Caco-2 (cell line): ENCODE measurements around the gene BMPR1B. TPM values are rescaled to one million over a fixed set of nuclear protein-coding genes. Genes with fewer than 3 reads are reported as not detected.
A peak's percentile ranks its signal among the peaks of the same experiment; 100 is the strongest.
"Not testable (repeated sequence)": the region's sequence is repeated elsewhere in the genome, so short reads cannot be mapped to it uniquely, and the experiment has no call there.

ENCODE experiments used
- BruUV-seq: library from RNA; stranded (reverse); fragments of 400-500 nt; replicated peaks from 2 replicates; lab custom pipeline; 2021; lab: Mats Ljungman, UMichigan
- CTCF ChIA-PET: fragments of 300-600 bp; sonication (Branson Sonifier 250); formaldehyde crosslinking; loops from one replicate; lab custom pipeline; 2022; ENCODE audit warnings: antibody characterized with exemption; lab: Charles Lee
- POLR2A ChIA-PET: fragments of 300-600 bp; sonication (Branson Sonifier 250); formaldehyde crosslinking; loops from one replicate; lab custom pipeline; 2022; ENCODE audit warnings: antibody characterized with exemption; lab: Charles Lee
- DNase-seq, 2 experiments: peaks; one replicate each; pipeline versions ENCODE4 v3.0.0 to v3.0.0-alpha.2; 2020 to 2022
- H3K27me3 ChIP-seq: replicated peaks from 2 replicates; pipeline ENCODE4 v1.6.0; 2011; ENCODE audit warnings: low read length; ENCODE audit not compliant: control insufficient read depth, insufficient read depth
- H3K36me3 ChIP-seq: 2 replicates; pipeline ENCODE4 v1.5.1; 2011; ENCODE audit warnings: low read length; ENCODE audit not compliant: control insufficient read depth, insufficient read depth
- H3K4me1 ChIP-seq: fragments of 250-450 bp; sonication (Bioruptor Pico); 2 replicates; pipeline ENCODE4 v1.5.1; 2020; ENCODE audit warnings: mild to moderate bottlenecking
- H3K4me3 ChIP-seq: 2 replicates; pipeline ENCODE4 v1.5.1; 2011; ENCODE audit warnings: low read depth, mild to moderate bottlenecking, control low read depth, low read length
- H3K9me3 ChIP-seq: fragments of 250-450 bp; sonication (Bioruptor Pico); 2 replicates; pipeline ENCODE4 v1.5.1; 2020; ENCODE audit warnings: mild to moderate bottlenecking, moderate library complexity
- H3K27ac Mint-ChIP-seq: one replicate; pipeline ENCODE4 v1.8.0; 2022; ENCODE audit warnings: mixed read lengths; ENCODE audit not compliant: unreplicated experiment
- H3K27me3 Mint-ChIP-seq: one replicate; pipeline ENCODE4 v1.8.0; 2022; ENCODE audit warnings: mixed read lengths; ENCODE audit not compliant: insufficient read depth, unreplicated experiment
- H3K36me3 Mint-ChIP-seq: one replicate; pipeline ENCODE4 v1.8.0; 2022; ENCODE audit warnings: mild to moderate bottlenecking, mixed read lengths; ENCODE audit not compliant: insufficient read depth, unreplicated experiment
- H3K4me1 Mint-ChIP-seq: one replicate; pipeline ENCODE4 v1.8.0; 2022; ENCODE audit warnings: low read depth, mixed read lengths; ENCODE audit not compliant: unreplicated experiment
- H3K4me3 Mint-ChIP-seq: one replicate; pipeline ENCODE4 v1.8.0; 2022; ENCODE audit warnings: mild to moderate bottlenecking, moderate library complexity, mixed read lengths; ENCODE audit not compliant: unreplicated experiment
- H3K9me3 Mint-ChIP-seq: one replicate; pipeline ENCODE4 v1.8.0; 2022; ENCODE audit warnings: mixed read lengths; ENCODE audit not compliant: unreplicated experiment
- intact Hi-C: fragments of 100-400 bp; cut with micrococcal nuclease; formaldehyde crosslinking; loops from one replicate; pipeline ENCODE4 v1.10.0; 2022; ENCODE audit not compliant: unreplicated experiment
- total RNA-seq: library from RNA; stranded (reverse); gene quantifications from 2 replicates; pipeline ENCODE4 v1.2.3, GENCODE V29; 2022
- TF ChIP-seq, protein P1 (sequence below), 2 experiments: fragments of 200-600 bp in 1 of 2; IDR thresholded peaks; 1 replicate in 1 of 2; 2 replicates in 1 of 2; pipeline versions ENCODE4 v1.5.1 to v1.8.0; 2011 to 2022; ENCODE audit warnings: antibody characterized with exemption in 1 of 2, control low read depth in 1 of 2, inconsistent platforms in 1 of 2, low read depth in 1 of 2, low read length in 1 of 2, mild to moderate bottlenecking in 1 of 2, moderate library complexity in 1 of 2; ENCODE audit not compliant: insufficient read depth in 1 of 2, severe bottlenecking in 1 of 2, unreplicated experiment in 1 of 2

Gene BMPR1B
- total RNA-seq, 1 experiment from 2014 or later: 8.7 TPM

DNA sequence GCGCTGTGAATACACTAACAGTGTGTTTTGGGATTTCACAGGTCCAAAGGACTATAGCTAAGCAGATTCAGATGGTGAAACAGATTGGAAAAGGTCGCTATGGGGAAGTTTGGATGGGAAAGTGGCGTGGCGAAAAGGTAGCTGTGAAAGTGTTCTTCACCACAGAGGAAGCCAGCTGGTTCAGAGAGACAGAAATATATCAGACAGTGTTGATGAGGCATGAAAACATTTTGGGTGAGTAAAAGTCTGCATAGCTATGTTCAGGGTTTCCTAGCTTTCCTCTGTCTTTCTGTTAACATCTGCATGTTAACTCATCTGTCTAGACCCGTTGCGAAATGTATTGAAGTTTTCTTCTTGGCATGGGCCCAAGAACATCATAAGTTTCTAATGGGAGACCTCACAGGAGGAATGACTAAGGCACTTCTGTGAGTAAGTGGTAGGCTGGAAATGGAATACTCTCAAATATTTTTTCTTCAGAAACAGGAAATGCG is 372.1 kb downstream of the BMPR1B start:
- no peak overlapping the region for H3K27ac Mint-ChIP-seq

DNA sequence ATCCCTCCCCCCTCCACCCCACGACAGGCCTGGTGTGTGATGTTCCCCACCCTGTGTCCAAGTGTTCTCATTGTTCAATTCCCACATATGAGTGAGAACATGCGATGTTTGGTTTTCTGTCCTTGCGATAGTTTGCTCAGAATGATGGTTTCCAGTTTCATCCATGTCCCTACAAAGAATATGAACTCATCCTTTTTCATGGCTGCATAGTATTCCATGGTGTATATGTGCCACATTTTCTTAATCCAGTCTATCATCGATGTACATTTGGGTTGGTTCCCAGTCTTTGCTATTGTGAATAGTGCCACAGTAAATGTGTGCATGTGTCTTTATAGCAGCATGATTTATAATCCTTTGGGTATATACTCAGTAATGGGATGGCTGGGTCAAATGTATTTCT is 376.3 kb downstream of the BMPR1B start:
- H3K27me3 Mint-ChIP-seq, CTCF ChIA-PET, H3K27me3 ChIP-seq, H3K9me3 ChIP-seq, H3K36me3 ChIP-seq, H3K4me3 Mint-ChIP-seq, intact Hi-C loops, H3K4me1 Mint-ChIP-seq, POLR2A ChIA-PET, H3K27ac Mint-ChIP-seq, H3K36me3 Mint-ChIP-seq, H3K9me3 Mint-ChIP-seq, H3K4me3 ChIP-seq, DNase-seq, H3K4me1 ChIP-seq, BruUV-seq: not testable (repeated sequence)

More for the DNA sequence above, 372.1 kb downstream of the BMPR1B start:
- peaks cover 7% of the 10 kb centered on the region for H3K36me3 Mint-ChIP-seq
- ChIA-PET POLR2A (no interaction called here), CTCF (no interaction called here)
- Histone ChIP-seq H3K4me3 (no peak overlapping the region), H3K36me3 (no peaks in the 10 kb centered on the region), H3K27me3 (no peaks in the 10 kb centered on the region), H3K9me3 (no peaks in the 10 kb centered on the region), H3K4me1 (no peaks in the 10 kb centered on the region)
- no peak for DNase-seq
- no peak overlapping the region for H3K4me3 Mint-ChIP-seq
- TF ChIP-seq, protein P1, sequence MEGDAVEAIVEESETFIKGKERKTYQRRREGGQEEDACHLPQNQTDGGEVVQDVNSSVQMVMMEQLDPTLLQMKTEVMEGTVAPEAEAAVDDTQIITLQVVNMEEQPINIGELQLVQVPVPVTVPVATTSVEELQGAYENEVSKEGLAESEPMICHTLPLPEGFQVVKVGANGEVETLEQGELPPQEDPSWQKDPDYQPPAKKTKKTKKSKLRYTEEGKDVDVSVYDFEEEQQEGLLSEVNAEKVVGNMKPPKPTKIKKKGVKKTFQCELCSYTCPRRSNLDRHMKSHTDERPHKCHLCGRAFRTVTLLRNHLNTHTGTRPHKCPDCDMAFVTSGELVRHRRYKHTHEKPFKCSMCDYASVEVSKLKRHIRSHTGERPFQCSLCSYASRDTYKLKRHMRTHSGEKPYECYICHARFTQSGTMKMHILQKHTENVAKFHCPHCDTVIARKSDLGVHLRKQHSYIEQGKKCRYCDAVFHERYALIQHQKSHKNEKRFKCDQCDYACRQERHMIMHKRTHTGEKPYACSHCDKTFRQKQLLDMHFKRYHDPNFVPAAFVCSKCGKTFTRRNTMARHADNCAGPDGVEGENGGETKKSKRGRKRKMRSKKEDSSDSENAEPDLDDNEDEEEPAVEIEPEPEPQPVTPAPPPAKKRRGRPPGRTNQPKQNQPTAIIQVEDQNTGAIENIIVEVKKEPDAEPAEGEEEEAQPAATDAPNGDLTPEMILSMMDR (IDR thresholded peaks at IDR 0.05; ENCODE audit: insufficient read depth in 1 of 2, low read depth in 1 of 2, low read length in 1 of 2, severe bottlenecking in 1 of 2, unreplicated experiment in 1 of 2): no peak
- no TSS peak for BruUV-seq
- no peaks in the 10 kb centered on the region for H3K9me3 Mint-ChIP-seq
- no peaks in the 10 kb centered on the region for H3K4me1 Mint-ChIP-seq
- intact Hi-C loops: no loop called here
- H3K27me3 Mint-ChIP-seq: no peaks in the 10 kb centered on the region

DNA sequence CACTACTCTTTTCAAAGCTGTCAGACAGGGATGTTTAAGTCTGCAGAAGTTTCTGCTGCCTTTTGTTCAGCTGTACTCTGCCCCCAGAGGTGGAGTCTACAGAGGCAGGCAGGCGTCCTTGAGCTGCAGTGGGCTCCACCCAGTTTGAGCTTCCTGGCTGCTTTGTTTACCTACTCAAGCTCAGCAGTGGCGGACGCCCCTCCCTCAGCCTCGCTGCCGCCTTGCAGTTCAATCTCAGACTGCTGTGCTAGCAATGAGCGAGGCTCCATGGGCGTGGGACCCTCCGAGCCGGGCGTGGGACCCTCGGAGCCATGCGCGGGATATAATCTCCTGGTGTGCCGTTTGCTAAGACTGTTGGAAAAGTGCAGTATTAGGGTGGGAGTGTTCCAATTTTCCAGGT is 381.7 kb downstream of the BMPR1B start:
- not testable (repeated sequence) for H3K27ac Mint-ChIP-seq

DNA sequence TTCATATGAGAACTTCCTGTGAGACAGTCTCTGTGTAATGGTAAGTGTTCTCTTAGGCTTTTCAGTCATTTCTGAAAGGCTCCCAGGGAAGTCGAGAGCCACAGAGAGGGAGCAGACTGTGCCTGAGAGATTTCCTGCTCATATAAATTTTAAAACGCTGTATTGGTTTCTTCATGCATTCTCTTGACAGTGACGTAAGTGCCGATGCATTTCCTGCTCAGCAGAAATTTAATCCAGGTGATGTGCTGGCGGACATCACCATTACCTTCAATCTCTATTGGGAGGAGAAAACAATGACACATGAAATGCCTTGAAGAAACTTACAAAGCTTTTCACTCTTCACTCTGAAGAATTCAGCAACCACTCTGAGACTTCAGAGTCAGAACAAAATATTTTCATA is 383.6 kb downstream of the BMPR1B start:
- no peak overlapping the region for H3K27ac Mint-ChIP-seq
- TF ChIP-seq, protein P1 (IDR thresholded peaks at IDR 0.05; ENCODE audit: insufficient read depth in 1 of 2, low read depth in 1 of 2, low read length in 1 of 2, severe bottlenecking in 1 of 2, unreplicated experiment in 1 of 2): no peak
- no peak overlapping the region for H3K4me3 ChIP-seq
- peaks cover 8% of the 10 kb centered on the region for H3K36me3 Mint-ChIP-seq
- H3K9me3 Mint-ChIP-seq: peaks cover 19% of the 10 kb centered on the region
- CTCF ChIA-PET: no interaction called here
- BruUV-seq: no TSS peak
- no peaks in the 10 kb centered on the region for H3K4me1 Mint-ChIP-seq
- H3K27me3 Mint-ChIP-seq: no peaks in the 10 kb centered on the region
- POLR2A ChIA-PET: no interaction called here
- no peaks in the 10 kb centered on the region for H3K36me3 ChIP-seq
- H3K4me1 ChIP-seq: no peaks in the 10 kb centered on the region
- H3K4me3 Mint-ChIP-seq: no peak overlapping the region
- no peaks in the 10 kb centered on the region for H3K27me3 ChIP-seq
- intact Hi-C loops: no loop called here
- DNase-seq: no peak
- no peaks in the 10 kb centered on the region; the same call in 1 of the 2 replicates for H3K9me3 ChIP-seq

More for the DNA sequence above, 381.7 kb downstream of the BMPR1B start:
- POLR2A ChIA-PET, H3K36me3 Mint-ChIP-seq, BruUV-seq, H3K4me1 ChIP-seq, H3K4me1 Mint-ChIP-seq, H3K4me3 Mint-ChIP-seq, H3K9me3 ChIP-seq, intact Hi-C loops, H3K4me3 ChIP-seq, H3K36me3 ChIP-seq, H3K27me3 ChIP-seq, H3K27me3 Mint-ChIP-seq: not testable (repeated sequence)
- CTCF ChIA-PET: interaction anchor here (0.6 kb wide), 1 partner anchor 105 kb away, joined by 3 read pairs; no protein-coding TSS in a partner anchor
- DNase-seq: peak in 1 of 2 experiments; percentile 21
- peaks cover 19% of the 10 kb centered on the region for H3K9me3 Mint-ChIP-seq
